OCI-LY3 (cell line): ENCODE measurements around the gene E2F6.

Source experiments
- EZH2phosphoT487 ChIP-seq: fragments of 200-600 bp; shearing (Covaris generic); IDR thresholded peaks from 2 replicates; pipeline ENCODE4 v1.6.1; 2018; ENCODE audit warnings: antibody characterized with exemption, mixed run types, low read depth
- TF ChIP-seq, protein P1 (sequence below): fragments of 200-600, 300-600 bp; sonication (generic); IDR thresholded peaks from 2 replicates; pipeline ENCODE4 v1.5.1; 2014; ENCODE audit warnings: antibody characterized with exemption, low read length, low read depth

GRCh38 chr2:11410101-11410500 lies 55.9 kb downstream of the E2F6 start:
- TF ChIP-seq, protein P1, sequence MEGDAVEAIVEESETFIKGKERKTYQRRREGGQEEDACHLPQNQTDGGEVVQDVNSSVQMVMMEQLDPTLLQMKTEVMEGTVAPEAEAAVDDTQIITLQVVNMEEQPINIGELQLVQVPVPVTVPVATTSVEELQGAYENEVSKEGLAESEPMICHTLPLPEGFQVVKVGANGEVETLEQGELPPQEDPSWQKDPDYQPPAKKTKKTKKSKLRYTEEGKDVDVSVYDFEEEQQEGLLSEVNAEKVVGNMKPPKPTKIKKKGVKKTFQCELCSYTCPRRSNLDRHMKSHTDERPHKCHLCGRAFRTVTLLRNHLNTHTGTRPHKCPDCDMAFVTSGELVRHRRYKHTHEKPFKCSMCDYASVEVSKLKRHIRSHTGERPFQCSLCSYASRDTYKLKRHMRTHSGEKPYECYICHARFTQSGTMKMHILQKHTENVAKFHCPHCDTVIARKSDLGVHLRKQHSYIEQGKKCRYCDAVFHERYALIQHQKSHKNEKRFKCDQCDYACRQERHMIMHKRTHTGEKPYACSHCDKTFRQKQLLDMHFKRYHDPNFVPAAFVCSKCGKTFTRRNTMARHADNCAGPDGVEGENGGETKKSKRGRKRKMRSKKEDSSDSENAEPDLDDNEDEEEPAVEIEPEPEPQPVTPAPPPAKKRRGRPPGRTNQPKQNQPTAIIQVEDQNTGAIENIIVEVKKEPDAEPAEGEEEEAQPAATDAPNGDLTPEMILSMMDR = no peak
- no peak for TF ChIP-seq EZH2phosphoT487
